Measurements from ENCODE around the gene ARHGAP42.

Gene ARHGAP42

DNA sequence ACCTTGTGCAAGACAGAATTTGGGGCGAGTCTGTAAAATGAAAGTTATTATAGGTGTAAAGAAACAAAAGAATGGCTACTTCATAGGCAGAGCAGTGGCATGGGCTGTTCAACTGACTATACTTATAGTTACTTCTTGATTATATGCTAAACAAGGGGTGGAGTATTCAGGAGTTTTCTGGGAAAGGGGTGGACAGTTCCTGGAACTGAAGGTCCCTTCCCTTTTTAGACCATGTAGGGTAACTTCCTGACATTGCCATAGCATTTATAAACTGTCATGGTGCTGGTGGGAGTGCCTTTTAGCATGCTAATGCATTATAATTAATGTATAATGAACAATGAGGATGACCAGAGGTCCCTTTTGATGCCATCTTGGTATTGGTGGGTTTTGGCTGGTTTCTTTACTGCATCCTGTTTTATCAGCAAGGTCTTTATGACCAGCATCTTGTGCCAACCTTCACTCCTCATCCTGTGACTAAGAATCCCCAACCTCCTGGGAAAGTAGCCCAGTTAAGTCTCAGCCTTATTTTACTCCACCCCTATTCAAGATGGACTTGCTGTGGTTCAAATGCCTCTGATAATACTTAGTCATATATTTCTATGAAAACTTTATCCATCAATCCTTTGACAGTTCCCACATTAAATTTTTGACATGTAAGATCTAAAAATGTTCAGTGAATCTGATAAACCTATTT lies 118.6 kb downstream of the ARHGAP42 start:
- DNase-seq, result no peak

DNA sequence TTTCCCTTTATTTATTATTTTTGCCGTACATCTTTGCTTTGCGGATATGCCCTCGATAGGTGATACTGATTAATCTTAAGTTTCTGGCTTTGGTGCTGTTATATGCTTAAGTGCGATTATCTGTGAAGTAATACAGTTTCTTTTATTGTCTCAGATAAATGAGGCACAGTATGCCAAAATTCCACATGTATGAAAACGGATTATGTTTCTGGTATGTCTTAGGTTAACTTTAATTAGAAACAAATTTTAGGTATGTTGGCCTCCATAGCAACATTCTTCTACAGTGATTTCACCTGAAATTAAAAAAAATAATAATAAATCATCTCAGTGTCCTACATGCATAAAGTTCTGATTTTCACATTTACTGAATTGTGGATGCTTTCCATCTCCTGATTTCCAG lies 119.2 kb downstream of the ARHGAP42 start:
- DNase-seq, result no peak

DNA sequence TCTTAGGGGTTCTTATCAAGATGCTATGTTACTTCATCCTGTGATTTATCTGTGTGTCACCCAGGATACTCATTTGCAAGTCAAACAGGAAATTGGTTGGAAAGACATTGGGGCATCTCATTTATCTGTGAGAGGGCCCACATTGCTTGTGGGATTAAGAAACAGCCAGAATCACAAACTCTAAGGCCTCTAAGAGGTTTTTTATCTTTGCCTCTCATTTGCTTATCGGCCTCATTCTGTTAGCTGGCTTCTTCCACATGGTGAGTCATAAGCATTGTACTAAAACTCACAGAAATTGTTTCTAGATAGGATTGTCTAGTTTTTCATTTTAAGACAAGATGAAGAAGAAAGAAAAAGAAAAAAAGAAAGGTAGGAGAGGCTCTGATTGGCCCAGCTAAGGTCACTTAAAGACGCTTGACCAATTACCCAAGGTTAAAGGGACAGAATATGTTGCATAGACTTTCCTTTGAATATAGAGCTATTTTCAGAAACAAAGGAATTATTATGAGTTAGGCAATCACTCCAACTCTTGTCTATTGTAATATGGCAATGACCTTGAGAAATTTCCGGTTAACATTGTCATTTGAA lies 121.9 kb downstream of the ARHGAP42 start:
- no peak for DNase-seq

DNA sequence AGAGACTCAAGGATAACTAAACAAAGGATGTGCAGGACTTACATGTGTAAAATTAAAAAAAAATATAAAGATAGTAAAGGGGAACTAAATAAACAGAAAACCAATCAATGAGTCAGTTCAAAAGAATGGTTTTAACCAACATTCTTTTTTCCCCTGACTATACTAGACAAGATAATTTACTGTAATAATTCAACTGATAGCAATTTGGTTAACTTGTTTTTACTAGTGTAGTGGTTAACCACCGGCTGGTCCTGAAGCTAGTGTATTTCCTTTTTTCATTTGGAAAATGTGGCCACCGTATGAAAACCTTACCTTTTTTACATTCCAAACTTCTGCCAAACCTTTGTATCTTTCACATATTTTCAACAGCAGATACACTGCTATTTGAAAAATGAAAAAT lies 123.1 kb downstream of the ARHGAP42 start:
- DNase-seq, result no peak

DNA sequence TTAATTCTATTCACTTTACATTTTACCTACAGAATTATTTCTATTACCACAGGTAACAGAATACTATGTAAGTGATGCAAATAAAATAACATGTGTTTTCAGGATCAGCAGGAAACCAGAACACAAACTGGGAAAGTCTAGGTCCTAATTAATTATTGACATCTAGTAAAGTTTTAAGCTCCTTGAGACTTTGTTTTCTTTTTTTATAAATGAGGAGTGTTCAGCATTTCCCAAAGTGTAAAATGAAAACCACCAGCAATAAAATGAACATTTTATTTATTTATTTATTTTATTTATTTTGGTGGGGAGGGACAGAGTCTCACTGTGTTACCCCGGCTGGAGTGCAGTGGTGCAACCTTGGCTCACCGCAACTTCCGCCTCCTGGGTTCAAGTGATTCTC lies 123.6 kb downstream of the ARHGAP42 start:
- no peak for DNase-seq

DNA sequence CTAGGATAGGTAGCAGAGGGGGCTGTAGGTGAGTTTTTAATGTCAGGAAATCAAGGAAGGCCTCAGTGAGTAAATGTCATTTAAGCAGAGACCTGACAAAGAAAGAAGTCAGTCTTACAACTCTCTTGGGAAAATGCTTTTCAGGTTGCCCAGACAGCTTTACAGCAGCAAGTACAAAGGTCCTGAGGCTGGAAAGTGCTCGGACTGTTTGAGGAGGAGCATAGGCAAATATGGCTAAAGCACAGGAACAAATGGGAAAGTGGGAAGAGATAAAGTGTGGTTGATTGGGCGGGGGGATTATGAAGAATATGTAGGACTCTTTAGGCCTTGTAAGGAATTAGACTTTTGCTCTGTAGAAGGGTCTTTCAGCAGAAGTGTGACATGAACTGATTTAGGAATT lies 125.4 kb downstream of the ARHGAP42 start:
- no peak for DNase-seq

DNA sequence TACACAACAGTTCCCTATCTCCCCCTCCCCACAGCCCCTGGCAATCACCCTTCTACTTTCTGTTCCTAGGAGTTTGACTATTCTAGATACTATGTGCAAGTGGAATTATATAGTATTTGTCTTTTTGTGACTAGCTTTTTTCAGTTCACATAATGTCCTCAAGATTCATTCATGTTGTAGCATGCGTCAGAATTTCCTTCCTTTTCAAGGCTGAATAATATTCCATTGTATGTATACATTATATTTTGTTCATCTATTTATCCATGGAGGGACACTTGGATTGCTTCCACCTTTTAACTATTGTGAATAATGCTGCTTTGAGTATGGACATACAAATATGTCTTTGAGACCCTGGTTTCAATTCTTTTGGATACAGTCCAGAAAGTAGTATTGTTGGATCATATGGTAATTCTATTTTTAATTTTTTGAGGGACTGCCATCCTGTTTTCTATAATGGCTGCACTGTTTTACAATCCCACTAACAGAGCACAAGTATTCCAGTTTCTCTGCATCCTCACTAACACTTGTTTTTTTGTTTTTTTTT lies 128.8 kb downstream of the ARHGAP42 start:
- DNase-seq, result no peak

DNA sequence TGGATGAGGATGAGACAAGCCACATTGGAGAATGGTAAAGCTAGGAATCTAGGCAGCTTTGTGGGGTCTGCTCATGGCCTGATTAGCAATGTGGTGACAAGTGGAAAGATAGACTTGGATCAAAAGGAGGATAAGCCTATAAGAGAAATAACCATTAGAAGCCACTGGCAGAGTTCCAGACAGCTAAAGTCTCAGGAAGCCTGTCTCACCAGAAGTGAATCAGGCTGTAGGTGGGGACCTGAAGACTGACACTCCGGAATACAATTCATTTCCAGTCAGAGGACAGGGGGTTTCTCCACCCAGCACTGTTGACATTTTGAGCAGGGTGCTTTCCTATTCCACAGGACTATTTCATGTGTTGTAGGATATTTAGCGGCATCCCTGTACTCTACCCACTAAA lies 129.7 kb downstream of the ARHGAP42 start:
- DNase-seq, result no peak

DNA sequence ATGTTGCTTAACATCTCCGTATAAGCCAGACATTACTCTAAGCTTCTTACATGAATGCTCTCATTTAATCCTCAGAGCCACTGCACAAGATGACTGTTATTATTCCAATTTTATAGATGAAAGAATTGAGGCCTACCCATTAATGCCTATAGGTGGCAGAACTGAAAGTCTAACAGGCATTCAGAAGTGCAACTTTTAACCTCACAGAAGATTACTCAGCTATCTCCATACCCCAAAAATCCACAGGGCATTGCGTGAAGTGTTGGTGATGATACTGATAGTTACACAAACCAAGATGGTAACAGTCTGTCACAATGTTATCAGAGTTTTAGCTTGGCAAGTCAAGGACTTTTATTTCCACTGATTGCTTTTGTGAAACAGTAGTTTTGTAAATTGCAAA lies 130.5 kb downstream of the ARHGAP42 start:
- no peak for DNase-seq

DNA sequence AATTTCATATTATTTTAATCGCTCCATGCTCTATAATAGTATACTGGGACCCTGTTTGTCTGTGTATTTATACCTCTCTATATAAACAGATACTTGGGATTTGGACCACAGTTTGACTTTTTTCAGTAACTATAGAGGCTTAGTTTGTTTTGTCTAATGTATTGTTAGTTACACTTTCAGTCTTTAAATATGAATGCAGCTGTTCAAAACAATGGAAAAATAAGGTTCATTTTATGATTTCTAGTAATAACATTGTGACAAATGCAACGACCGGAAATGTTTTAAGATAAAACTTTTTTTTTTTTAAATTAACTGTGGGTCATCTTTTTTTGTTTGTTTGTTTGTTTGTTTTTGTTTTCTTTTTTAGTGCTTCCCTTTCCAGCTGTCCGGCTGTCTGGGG lies 133.5 kb downstream of the ARHGAP42 start:
- no peak for DNase-seq

DNA sequence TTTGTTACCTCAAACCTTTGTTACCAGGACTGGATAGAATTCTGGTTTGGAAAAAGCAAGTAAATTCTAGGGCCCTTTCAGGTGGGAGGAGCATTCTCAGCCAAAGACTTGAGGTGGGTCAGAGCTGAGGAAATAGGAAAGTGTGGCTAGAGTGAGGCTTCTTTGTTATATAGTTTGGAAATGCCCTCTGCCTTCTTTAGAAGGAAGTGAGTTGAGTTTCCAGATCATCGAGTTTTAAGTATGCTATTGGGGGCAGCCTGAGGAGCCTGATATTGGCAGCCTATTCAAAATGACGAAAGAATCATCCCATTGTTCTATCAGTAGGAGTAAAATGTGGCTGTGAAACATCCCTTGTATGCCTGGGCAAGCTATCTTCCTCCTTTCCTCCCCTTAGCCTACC lies 134.1 kb downstream of the ARHGAP42 start:
- no peak for DNase-seq

DNA sequence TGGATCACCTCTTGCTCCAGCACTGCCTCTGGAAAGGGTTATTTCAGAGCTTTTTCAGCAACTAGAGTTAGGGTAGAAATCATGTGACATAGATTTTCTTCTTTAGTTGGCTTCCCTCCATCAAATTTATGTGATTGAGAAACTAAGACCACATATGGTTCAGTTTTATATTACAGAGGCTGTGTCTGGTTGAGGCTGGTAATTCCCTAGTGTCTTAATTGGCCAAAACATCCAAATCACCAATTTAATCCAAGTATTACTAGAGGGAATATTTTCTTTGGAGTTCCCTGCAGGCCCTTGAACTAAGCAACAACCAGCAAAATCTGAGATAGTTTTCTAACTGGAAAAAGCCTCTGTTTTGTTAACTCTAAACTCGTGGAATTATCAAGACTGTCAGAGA lies 136.3 kb downstream of the ARHGAP42 start:
- no peak for DNase-seq

DNA sequence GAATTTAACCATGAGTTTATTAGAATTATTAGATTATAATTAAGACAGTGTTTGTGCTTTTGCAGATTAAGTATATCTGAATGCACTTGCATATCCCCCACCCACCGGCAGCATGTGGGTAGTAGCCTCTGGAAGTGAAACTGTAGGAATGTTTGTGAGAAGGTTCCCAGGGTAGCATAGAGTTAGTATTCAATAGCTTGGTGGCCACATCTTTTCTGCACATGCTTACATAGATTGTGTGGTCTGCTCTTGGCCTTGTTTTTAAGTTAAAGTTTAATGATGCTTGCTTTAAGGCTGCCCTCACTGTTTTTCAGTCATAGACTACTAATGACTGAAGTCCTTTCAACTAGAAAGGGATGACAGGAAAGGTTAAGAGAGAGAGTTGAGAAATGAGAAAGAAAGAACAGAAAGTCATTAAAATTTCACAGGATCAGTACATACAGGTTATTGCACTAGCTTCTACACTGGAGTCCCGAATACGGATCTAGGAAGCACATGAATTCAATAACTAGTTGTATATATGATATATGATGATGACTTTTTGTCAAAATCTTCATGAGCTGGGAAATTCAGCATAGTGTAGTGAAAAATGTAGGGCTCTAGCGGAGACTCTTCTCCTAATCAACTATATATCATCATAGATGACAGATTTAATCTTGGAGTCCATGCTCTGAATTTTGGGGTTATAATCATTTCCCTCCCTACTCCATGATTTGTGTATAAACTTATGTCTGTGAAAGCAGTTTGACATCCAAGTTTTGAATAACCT lies 137.1 kb downstream of the ARHGAP42 start:
- no peak for DNase-seq

DNA sequence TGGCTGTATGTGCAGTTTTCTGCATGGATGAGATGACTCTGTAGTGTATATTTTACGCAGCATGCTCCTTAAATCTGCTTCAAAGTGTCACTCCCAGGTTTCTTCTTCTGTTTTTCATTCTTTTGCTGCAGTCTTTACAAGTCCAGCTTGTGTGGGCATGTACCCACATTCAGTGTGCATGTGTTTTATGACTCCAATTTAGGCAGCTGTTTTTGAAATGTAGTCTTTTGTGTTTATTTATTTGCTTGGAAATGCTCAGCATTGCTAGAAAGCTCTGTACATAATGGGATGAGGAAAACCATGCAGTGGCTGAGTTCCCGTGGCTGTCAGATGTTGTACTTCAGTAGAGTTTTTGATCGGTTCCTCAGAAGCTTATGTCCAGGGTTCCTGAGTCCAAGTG lies 138.5 kb downstream of the ARHGAP42 start:
- no peak for DNase-seq

DNA sequence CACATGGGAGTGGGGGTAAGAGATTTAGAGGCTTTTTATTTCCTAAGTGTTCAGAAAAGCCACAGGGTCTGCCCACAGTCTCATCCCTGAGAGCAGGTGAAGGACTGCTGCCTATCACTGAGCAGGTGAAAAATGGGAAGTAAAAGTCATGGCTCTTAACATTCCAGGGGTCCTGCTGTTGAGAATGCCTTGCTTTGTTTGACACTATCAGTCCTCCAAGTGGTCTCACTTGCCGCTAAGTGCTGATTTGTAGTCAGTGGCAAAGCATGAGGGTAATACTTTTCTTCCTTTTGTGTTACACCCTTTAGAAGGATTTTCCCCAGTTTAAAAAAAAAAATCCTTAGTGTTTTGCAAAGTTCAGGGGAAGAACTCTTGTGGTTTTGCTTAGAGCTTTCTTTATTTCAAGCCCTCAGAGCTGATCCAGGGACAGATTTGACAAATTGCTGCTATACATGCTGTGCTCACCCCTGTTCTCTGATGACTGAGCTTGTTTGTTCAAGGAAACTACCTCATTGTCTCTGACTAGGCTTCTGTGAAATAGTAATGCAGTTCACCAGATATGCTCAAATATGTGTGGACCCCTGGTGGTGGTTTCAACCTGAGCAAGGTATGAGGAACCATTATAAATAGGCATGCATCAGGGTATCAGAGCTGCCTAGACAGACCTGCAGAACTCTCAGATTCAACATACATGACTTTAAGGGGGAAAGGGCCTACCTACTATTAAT lies 141.0 kb downstream of the ARHGAP42 start:
- DNase-seq, result no peak

DNA sequence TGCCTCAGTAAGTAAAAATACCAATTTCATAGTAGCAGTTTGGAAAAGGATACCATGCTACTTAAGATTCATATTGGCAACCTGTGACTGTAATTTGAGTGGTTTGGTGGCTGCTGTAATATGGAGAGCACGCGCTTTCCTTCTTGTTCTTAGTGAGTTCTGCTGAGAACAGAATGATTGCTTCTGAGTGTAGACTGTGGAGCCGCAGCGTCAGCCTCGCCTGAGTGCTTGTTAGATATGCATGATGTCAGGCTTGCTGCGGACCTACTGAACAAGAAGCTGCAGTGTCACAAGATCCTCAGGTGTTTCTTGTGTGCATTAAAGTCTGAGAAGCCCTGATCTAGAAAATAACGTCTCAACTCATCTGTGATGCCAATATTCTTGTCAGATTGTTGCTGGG lies 143.2 kb downstream of the ARHGAP42 start:
- DNase-seq, result no peak

DNA sequence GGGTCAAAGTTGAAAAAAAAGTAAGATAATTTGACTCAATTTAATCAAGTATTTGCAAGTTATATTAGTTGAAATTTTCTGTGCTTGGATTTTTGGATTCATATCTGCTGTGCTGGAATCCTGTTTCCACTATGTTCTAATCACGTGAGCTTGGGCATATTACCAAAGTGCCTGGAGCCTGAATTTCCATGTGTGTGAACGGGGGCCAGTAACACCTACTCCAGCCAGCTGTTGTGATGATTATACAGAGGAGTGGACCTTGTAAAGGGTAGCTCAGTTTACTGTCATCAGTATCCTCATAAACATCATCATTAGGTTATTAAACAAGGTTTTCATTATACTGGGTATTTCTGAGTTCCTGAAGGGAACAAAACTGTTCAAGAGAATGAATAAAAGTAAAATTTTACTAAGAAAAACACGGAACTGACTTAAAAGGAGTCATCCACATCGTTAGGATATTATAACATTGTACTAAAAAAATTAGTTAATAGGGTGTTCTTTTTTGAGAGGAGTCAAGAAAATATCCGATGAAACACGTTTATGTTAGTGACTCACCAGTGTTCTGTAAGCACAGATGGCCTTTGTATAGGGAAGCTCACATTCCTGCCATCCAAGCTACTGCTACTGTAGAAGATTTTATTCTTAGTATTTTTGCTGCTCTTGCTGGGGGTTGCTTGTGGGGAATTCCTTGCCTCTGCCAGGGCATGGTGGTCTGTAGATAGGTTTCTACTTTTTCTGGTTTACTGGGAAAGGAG lies 144.1 kb downstream of the ARHGAP42 start:
- no peak for DNase-seq

DNA sequence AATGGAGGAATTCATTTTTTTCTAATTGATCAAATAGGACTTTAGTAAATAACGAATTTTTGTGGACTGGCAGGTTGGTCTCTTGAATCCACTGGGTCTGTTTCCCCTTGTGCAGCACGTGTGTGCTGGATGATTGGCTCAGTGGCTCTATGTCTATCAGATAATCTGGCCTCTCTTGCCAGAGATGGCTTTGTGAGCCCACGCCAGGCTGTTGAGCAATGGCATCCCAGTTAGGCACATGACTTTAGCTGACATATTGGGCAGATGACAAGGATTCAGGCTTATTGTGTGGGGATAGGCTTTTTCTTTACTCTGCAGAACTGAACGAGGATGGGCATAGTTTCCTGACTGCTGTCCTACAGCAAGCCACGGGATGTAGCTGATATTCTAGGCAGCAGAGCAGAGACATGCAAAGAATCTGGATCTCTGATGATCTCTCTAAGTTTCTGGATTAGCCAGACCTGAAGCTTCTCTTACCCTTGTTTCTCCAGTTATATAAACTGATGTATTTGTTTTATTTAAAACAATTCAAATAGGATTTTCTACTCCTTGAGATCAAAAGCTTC lies 144.9 kb downstream of the ARHGAP42 start:
- DNase-seq, result no peak

DNA sequence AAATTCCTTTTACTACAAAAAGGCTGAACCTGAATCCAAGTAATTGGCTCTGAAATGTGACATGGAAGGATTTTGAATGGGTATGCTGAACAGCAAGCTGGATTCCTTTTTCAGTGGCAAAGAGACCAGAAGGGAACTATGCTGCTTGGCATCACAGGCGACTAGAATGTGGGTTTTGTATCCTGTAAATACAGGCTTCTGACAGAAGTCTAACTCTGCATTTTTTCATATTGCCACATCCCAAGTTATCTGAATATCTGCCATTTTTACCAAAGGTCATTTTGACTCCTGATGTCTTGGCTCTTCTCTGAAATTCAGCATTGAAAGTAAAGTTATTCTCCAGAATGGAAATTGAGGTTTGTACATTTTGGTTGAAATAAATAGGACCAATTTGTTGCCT lies 145.7 kb downstream of the ARHGAP42 start:
- DNase-seq, result no peak

DNA sequence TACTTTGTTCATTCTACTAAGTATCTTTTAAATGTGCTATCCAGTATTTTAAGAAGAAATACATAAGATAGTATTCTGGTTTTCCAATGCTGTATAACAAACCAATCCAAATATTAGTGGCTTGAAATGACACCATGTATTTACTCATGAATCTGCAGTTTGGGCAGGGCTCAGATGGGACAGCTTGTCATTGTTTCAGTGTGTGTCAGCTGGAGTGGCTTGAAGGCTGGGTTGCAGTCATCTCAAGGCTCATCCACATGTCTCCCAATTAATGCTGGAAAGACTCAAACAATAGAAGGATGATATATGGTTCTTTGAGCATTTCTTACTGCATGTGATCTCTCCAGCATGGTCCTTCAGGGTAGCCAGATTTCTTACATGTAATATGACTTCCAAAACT lies 146.2 kb downstream of the ARHGAP42 start:
- no peak for DNase-seq

DNA sequence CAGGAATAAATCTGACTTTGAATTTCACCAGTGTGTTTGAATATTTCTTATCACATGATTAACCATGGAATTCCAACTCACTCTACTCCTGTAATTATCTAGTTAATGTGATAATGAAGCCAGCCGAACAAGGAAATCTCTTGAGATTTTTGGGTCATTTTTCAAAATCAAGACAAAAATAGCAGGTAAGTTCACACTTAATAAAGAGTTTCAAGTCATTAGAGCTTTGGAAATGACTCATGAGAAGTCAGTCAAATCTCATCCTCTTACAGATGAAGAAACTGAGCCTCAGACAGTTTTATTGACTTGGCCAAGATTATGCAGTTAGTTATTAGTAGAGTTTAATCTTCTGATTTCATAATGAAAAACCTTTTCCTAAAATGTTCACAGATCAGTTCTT lies 148.8 kb downstream of the ARHGAP42 start:
- no peak for DNase-seq

DNA sequence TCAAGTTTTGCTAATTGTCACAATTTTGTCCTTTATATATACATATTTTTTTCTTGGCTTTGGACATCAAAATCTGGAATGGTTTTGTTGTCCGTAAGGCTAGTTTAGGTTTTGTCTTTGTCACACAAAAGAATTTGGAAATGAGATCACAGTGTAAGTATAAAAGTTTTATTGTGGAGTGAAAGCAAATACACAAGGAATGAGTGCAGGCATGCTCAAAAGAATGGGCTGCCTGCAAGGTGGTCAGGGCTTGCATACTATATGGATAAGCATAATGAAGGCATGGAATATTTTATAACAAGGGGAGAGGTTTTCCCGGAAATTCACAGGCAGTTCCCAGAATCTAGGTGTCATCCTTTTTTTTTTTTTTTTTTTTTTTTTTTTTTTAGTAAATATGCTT lies 150.2 kb downstream of the ARHGAP42 start:
- DNase-seq, result no peak
